Measurements from ENCODE around the gene FH.
A peak's percentile ranks its signal among the peaks of the same experiment; 100 is the strongest.

Gene FH

GRCh38 chr1:241503444-241503843 is 16.1 kb downstream of the FH start:
- no peak overlapping the region for H3K4me3 ChIP-seq (ENCODE audit: low read depth, low read length)
- TF ChIP-seq, protein P1, sequence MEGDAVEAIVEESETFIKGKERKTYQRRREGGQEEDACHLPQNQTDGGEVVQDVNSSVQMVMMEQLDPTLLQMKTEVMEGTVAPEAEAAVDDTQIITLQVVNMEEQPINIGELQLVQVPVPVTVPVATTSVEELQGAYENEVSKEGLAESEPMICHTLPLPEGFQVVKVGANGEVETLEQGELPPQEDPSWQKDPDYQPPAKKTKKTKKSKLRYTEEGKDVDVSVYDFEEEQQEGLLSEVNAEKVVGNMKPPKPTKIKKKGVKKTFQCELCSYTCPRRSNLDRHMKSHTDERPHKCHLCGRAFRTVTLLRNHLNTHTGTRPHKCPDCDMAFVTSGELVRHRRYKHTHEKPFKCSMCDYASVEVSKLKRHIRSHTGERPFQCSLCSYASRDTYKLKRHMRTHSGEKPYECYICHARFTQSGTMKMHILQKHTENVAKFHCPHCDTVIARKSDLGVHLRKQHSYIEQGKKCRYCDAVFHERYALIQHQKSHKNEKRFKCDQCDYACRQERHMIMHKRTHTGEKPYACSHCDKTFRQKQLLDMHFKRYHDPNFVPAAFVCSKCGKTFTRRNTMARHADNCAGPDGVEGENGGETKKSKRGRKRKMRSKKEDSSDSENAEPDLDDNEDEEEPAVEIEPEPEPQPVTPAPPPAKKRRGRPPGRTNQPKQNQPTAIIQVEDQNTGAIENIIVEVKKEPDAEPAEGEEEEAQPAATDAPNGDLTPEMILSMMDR (IDR thresholded peaks at IDR 0.05; ENCODE audit: low read depth, low read length, missing control alignments): no peak
- DNase-seq (ENCODE audit: low read depth): no peak

- no peak for DNase-seq (ENCODE audit: low read depth)
- no peak overlapping the region for H3K4me3 ChIP-seq (ENCODE audit: low read depth, low read length)
- TF ChIP-seq, protein P1 (IDR thresholded peaks at IDR 0.05; ENCODE audit: low read depth, low read length, missing control alignments): peak; percentile 29
These were observed 19.6 kb downstream of the FH start for GRCh38 chr1:241499910-241500309.

DNA sequence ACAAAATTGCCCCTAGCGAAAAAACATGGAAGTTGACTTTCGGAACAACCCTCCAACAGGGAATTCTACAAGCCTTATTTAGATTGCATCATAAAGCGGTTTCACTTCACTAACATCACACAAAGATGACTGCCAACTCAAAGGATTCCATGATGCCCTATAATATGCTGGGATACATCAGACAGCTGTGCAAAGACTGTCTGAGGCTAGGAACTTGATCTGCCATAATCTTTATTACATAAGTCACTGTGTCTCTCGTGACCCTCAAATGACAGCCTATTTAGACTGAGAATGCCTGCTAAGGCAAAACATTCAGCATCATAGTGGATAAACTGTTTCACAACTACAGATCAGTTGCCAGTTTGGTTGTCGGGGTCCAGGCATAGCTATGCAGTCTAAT is 23.8 kb downstream of the FH start:
- TF ChIP-seq, protein P1 (IDR thresholded peaks at IDR 0.05; ENCODE audit: low read depth, low read length, missing control alignments): no peak
- no peak overlapping the region for H3K4me3 ChIP-seq (ENCODE audit: low read depth, low read length)
- no peak for DNase-seq (ENCODE audit: low read depth)

DNA sequence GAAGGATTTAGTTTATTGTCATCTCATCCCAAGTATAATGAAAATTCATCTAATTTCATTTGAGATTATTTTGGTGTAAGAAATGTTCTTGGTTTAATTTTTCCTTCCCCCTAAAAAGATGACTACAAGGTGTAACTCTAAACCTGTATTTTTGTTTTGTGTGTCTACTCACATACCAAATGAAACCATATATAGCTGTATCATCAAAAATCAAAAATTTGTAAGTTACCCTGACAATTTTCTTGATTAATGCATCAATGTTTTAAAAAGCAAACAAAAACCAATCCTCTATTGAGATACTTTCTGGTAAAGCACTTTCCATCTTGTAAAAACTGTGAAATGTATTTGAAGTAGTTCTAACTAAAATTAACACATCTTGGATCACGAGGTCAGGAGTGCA is 30.8 kb downstream of the FH start:
- H3K4me3 ChIP-seq (ENCODE audit: low read depth, low read length): no peak overlapping the region
- TF ChIP-seq, protein P1 (IDR thresholded peaks at IDR 0.05; ENCODE audit: low read depth, low read length, missing control alignments): no peak
- no peak for DNase-seq (ENCODE audit: low read depth)

DNA sequence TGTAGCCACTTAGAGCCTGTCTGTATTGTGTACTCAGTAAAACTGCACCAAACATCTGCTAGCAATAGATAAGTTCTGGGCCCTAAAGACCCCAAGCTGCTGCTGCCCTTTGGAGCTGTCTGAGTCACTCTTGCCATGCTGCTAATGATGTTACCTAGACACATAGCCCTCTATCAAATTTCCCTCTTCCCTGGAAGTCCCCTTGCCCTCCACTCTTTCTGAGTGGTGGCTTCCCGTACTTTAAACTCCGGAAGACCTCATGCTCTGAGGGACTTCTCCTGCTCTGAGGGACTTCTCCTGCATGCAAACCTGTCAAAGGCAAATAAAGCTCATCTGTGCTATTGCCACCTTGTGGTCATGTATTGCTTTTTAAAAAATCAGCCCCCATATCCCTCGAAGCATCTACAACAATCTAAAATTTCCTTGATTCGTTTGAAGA is 34.0 kb downstream of the FH start:
- TF ChIP-seq, protein P1 (IDR thresholded peaks at IDR 0.05; ENCODE audit: low read depth, low read length, missing control alignments): peak; percentile 57
- H3K4me3 ChIP-seq (ENCODE audit: low read depth, low read length): no peak overlapping the region
- DNase-seq (ENCODE audit: low read depth): peak; percentile 16

DNA sequence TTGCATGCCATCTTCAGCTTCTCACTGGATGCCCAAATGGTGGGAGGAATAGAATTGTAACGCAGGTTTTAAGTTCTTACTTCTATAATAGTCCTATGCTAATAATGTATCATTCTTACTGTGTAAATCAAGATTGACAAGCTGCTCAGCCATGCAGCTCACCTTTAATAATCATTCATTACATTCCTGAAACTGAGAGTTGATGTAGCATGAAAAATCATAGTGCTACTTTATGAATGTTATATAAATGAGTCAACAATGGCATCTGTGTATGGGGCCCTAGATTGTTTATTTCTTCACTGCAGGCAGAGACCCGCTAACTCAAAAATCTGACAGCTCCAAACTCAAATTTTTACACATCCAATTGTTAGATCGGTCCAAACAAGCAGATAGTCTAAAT is 34.4 kb downstream of the FH start:
- TF ChIP-seq, protein P1 (IDR thresholded peaks at IDR 0.05; ENCODE audit: low read depth, low read length, missing control alignments): no peak
- H3K4me3 ChIP-seq (ENCODE audit: low read depth, low read length): no peak overlapping the region
- DNase-seq (ENCODE audit: low read depth): no peak

DNA sequence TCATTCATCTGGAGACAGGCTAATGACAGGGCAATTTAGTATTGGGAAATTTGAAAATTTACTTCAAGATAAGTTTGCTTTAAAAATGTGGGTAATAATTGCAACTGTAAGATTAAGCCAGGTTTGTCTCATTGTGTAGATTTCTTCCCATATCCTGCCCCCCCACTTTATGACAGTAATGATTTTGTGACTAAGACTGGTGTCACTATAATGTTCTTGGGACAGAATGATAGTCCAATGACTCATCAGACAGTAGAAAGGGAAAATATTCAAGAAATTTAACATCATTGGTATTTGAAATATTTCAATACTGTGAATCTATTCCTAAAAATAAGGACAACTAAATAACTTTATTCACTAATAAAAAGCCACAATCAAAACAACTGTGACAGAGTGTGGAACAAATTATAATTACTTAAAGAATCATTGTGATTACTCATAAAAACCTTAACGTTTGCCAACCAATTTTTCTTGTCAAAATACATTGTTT is 36.7 kb downstream of the FH start:
- DNase-seq (ENCODE audit: low read depth): no peak
- TF ChIP-seq, protein P1 (IDR thresholded peaks at IDR 0.05; ENCODE audit: low read depth, low read length, missing control alignments): no peak
- no peak overlapping the region for H3K4me3 ChIP-seq (ENCODE audit: low read depth, low read length)
